CD4-positive, alpha-beta T cell treated with Interleukin-6 for 4 hours (primary cell): ENCODE results near the gene ARHGAP10.

Experiments
- DNase-seq: peaks from one replicate; pipeline ENCODE4 v3.0.0-alpha.2; 2020; ENCODE audit warnings: mixed read lengths

Gene ARHGAP10

DNA sequence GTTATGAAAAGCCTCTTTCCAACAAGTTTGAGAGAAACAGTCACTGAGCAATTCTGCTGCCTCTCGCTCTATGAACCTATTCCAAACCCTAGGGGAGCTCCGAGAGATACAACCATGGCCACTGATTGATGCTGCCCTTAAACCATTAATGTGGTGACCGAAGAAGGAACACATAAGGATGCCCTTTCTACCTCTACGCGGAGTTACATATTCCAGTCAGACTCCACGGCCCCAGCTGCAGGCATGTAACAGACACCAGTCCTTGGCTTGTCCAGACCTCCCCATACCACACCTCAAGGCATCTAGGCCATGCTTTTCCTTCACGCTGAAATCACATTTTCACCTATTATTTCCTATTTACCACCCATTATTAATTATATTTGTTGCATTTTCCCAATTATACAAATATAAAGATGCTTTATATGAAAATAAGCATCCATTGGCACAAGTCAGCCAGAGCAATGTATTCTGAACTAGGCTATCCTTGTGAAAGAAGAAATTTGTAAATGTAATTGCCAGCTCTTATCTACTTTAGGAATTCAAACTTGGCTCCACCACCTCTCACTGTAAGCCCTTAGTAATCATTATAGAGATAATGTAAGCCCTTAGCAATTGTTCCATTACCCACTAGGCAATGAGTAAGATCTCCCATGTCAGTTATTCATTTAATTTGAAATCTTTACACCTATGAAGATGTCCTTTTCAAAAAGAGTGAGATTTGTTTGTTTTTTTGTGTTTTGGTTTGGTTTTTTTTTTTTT, 371.9 kb downstream of the ARHGAP10 start:
- DNase-seq: no peak

- no peak for DNase-seq
Observed at GRCh38 chr4:148108766-148109165, 376.9 kb downstream of the ARHGAP10 start.

DNA sequence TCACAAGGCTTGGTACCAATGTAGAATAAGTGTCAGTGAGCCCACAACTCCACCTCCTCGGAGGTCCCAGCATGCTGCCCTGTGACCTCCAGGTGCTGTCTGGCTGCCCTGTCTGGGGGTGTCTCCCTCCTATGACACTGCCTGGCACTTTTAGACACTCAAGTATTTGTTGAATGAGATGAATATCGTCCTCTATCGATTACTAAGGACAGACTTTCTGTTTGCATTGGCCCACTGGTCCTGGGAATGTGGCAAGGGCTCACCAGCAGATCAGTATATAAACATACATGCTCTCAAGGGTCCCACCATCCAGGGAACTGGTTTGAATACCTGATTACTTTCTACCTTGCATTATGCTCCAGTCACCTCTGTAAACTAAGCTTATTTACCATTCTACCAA, 377.3 kb downstream of the ARHGAP10 start:
- DNase-seq: no peak

GRCh38 chr4:148110169-148110568, 378.3 kb downstream of the ARHGAP10 start:
- DNase-seq: no peak

- DNase-seq: no peak
Observed at GRCh38 chr4:148112231-148112982, 380.5 kb downstream of the ARHGAP10 start.

DNA sequence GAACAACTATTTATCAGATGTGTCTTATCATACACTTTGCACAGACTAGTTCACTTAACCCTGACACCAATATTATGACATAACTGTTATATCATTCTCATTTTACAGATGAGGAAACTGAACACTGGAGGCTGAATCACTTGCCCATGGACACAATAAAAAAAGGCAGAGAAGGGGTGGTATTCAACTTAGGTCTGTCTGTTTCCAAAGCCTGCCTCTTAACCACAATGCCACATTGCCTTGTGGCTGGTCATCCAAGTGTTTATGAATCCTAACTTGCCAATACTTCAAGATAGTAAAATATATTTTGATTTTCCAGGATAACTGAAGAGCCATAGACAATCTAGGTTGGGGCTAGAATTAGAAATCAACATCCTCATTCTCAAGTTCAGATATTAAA, 382.5 kb downstream of the ARHGAP10 start:
- no peak for DNase-seq

DNA sequence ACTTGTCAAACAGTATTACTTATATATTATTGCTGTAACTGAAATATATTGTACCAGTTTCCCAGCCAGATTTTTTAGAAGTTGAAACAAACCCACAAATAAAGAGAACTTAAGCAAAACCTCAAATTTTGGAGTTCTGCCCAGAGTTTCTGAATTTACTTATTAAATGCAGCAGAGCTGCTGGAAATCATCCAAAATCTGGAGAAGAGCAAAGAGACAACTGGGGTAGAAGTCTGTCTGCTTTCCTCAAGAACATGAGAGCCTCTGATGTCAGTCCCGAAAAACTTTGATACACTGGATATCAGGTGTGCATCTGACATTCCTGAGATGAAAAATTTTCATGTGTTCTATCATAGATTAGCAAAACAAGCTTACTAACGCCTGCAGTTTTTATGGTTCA, 384.4 kb downstream of the ARHGAP10 start:
- DNase-seq: no peak

GRCh38 chr4:148116969-148117368, 385.1 kb downstream of the ARHGAP10 start:
- no peak for DNase-seq

DNA sequence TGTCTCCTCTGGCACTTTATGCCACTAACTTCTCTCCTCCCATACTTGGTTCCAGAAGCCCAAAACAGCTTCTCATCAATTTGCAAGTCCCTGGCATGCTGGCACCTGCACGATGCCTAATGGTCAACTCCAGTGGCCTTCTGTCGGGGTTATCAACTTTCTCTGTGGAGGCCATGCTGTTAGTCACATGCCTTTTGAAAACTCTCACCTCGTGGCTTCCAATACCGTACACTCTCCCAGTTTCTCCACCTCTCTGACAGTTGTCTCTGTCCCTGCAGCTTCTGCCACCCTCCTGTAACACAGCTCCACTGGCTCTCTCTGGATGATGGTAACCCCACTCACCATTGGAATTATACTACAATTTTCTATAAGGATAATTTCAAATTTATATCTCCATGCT, 386.3 kb downstream of the ARHGAP10 start:
- DNase-seq: no peak

- DNase-seq: no peak
Observed at GRCh38 chr4:148118633-148119032, 386.7 kb downstream of the ARHGAP10 start.

GRCh38 chr4:148120216-148120615, 388.3 kb downstream of the ARHGAP10 start:
- DNase-seq: no peak
